Stimulated activated CD4-positive, alpha-beta T cell treated with anti-CD3 and anti-CD28 coated beads, Interleukin-15, amount 100 ng/mL, for 24 hours (primary cell): ENCODE results near the gene LDHB.
"Not testable (repeated sequence)": the region's sequence is repeated elsewhere in the genome, so short reads cannot be mapped to it uniquely, and the experiment has no call there.

Experiments used
- DNase-seq: peaks from one replicate; pipeline ENCODE4 v3.0.0-alpha.2; 2020

The LDHB gene

GRCh38 chr12:21606175-21606574, 51.5 kb downstream of the LDHB start:
- no peak for DNase-seq

DNA sequence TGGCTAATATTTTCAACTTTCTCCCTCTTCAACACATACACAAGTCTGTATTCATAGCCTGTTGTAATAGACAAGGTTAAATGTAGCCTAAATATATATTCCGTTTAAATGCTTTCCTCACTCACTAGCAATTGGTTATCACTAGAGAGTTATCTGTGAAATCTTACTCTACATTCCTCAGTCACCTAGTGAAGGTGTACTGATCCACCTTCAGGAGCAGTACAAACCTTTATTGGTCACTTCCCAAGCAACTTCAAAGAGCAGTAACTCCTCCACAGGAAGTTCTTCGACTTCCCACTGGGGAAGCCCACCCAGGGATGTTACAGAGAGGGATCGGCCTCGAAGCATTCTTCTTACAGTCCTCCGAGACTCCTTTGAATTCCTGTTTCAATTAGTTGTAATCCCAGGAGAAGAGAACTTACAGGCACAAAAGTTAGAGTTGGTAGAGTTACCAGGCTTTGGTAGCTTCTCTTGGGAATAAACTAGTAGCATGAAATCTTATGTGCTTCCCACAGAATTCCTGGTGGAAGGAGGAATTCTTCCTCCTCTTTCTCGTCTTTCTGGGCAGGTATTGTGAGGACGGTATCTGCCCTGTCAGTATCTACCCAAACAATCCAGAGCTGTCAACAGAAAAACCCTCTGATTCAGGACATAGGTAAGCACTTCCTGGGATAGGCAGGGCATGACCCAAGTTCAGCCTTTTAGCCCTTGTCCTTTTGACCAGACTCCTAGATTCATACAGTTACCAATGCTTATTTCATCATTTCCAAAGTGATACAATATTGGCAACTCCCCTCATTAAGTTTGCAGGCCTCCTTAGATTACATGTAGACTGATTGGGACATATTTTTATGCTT, 53.2 kb downstream of the LDHB start, which contains the start of gene GYS2:
Gene GYS2, minus strand, starts transcription at position 603 of the 857 bp plus-strand sequence. Its CDS starts 255 bp downstream, at position 348.
- DNase-seq: no peak

DNA sequence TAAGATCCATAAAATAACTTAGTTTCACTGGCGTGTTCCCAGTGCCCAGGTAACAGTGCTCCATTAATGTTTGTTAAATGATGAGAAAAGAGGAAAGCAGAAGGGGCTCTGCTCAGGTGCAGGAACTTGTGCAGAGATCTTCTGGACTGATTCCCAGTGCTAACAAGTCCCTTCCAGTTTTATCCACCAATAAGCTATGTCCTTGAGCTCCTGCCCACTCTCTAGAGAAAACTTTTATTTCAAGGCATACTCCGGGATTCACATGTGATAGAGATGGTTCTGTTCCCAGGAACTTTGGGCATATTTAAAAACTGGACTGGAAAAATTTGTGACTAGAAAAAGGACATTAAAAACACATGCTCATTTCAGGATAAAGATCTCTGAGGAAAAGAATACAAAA, 54.9 kb downstream of the LDHB start:
- DNase-seq: no peak

- DNase-seq: no peak
Observed at GRCh38 chr12:21600196-21600595, 57.4 kb downstream of the LDHB start.

DNA sequence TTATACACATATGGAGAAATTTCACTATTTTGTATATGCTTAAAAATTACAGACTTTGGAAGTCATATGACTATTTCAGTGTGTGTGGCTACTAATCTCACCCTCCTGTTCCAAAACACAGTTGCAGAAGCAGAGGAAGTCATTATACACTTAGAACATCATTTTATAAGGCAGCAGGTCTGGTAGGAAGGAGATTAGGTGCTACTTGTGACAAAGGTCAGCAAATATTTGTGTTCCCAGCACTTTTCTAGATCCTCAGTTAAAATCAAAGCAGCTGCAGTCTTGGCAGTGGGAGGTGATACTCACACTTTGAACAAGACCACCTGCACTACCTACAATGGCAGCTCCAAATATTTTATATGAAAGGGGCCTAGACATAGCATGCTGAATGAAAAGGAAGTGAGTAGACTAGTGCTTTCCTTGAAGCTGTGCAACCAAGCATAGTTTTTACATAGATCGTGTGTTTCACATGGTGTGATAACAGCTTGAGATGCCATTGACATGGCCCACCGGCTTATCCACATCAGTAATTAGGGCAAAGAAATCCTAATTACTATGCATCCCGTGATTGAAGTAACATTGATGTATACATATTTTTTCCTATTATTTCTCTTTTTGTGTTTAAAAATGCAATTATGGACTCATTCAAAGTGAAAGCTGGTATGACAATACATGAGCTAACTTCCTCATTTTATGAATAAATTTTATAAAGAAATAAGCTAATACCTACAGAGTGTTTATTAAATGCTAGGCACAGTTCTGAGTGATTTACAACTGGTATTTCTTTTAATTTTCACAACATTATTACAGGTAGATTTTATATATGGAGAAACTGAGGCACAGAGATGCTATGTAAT, 58.3 kb downstream of the LDHB start:
- no peak for DNase-seq

DNA sequence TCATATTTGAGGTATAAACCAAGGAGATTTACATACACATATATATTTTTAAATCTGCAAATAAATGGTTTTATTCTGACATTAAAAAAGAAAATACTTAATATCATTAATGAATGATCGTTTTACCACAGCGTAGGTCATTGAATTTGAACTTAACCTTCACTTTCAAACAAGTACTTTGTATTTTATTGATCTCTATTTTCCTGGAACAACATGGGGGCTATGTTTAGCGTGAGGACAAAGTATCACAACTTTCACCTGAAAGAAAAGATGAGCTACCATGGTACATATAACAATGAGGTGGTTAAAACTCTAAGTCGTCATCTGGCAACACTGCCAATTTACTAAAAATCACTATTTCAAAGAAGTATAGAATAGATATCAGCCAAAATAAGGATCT, 59.0 kb downstream of the LDHB start:
- DNase-seq: no peak

GRCh38 chr12:21595356-21595755, 62.3 kb downstream of the LDHB start:
- not testable (repeated sequence) for DNase-seq

GRCh38 chr12:21585485-21585884, 72.2 kb downstream of the LDHB start:
- DNase-seq: no peak
